ENCODE measurements around the gene SYF2.
"Not testable (repeated sequence)": the region's sequence is repeated elsewhere in the genome, so short reads cannot be mapped to it uniquely, and the experiment has no call there.

The SYF2 gene

GRCh38 chr1:25255706-25256577 lies 23.6 kb upstream of the SYF2 start:
- no peak for TF ChIP-seq ZNF274 (IDR thresholded peaks at IDR 0.05; ENCODE audit: low read depth, low read length)
- H3K4me3 ChIP-seq (ENCODE audit: low read length) = no peak overlapping the region

- no peak overlapping the region for H3K4me3 ChIP-seq (ENCODE audit: low read length)
- no peak for TF ChIP-seq ZNF274 (IDR thresholded peaks at IDR 0.05; ENCODE audit: low read depth, low read length)
Observed at GRCh38 chr1:25253911-25254310, 21.6 kb upstream of the SYF2 start.

GRCh38 chr1:25247829-25248754 lies 15.8 kb upstream of the SYF2 start:
- no peak for TF ChIP-seq ZNF274 (IDR thresholded peaks at IDR 0.05; ENCODE audit: low read depth, low read length)
- H3K4me3 ChIP-seq (ENCODE audit: low read length) = peak overlapping the region; percentile 75

GRCh38 chr1:25247024-25247828 lies 14.9 kb upstream of the SYF2 start, which contains the start of gene RSRP1:
TSS of gene RSRP1 (minus strand) at chr1:25247454. CDS start at chr1:25246963, 491 bp downstream.
- TF ChIP-seq ZNF274 (IDR thresholded peaks at IDR 0.05; ENCODE audit: low read depth, low read length) = no peak
- H3K4me3 ChIP-seq (ENCODE audit: low read length) = peak within 1 kb of the TSS; percentile 91

GRCh38 chr1:25246600-25247023 lies 14.3 kb upstream of the SYF2 start:
- H3K4me3 ChIP-seq (ENCODE audit: low read length) = peak overlapping the region; percentile 91

GRCh38 chr1:25245809-25246599 lies 13.7 kb upstream of the SYF2 start:
- peak overlapping the region; percentile 91 for H3K4me3 ChIP-seq (ENCODE audit: low read length)
- TF ChIP-seq ZNF274 (IDR thresholded peaks at IDR 0.05; ENCODE audit: low read depth, low read length) = no peak

More at GRCh38 chr1:25246600-25247023, 14.3 kb upstream of the SYF2 start:
- no peak for TF ChIP-seq ZNF274 (IDR thresholded peaks at IDR 0.05; ENCODE audit: low read depth, low read length)

GRCh38 chr1:25245393-25245792 lies 13.1 kb upstream of the SYF2 start:
- peak overlapping the region; percentile 91 for H3K4me3 ChIP-seq (ENCODE audit: low read length)
- TF ChIP-seq ZNF274 (IDR thresholded peaks at IDR 0.05; ENCODE audit: low read depth, low read length) = no peak

- no peak overlapping the region for H3K4me3 ChIP-seq (ENCODE audit: low read length)
- no peak for TF ChIP-seq ZNF274 (IDR thresholded peaks at IDR 0.05; ENCODE audit: low read depth, low read length)
Observed at GRCh38 chr1:25243907-25244306, 11.6 kb upstream of the SYF2 start.

- peak overlapping the region; percentile 39 for H3K4me3 ChIP-seq (ENCODE audit: low read length)
- TF ChIP-seq ZNF274 (IDR thresholded peaks at IDR 0.05; ENCODE audit: low read depth, low read length) = no peak
Observed at GRCh38 chr1:25239681-25240541, 7.6 kb upstream of the SYF2 start.

GRCh38 chr1:25238046-25238445 lies 5.7 kb upstream of the SYF2 start:
- no peak overlapping the region for H3K4me3 ChIP-seq (ENCODE audit: low read length)
- TF ChIP-seq ZNF274 (IDR thresholded peaks at IDR 0.05; ENCODE audit: low read depth, low read length) = no peak

- peak overlapping the region; percentile 46; the same call in 1 of the 2 replicates for H3K4me3 ChIP-seq (ENCODE audit: low read length)
Observed at GRCh38 chr1:25236261-25236660, 4.0 kb upstream of the SYF2 start.

- not testable (repeated sequence) for H3K4me3 ChIP-seq (ENCODE audit: low read length)
Observed at GRCh38 chr1:25235411-25235810, 3.1 kb upstream of the SYF2 start.

Measured in GM08714 (cell line).